Measurements from ENCODE around the gene YARS1.

The YARS1 gene

GRCh38 chr1:32817159-32817814 lies at the start of gene YARS1, which contains the start of gene S100PBP:
TSS of gene YARS1 (minus strand) at chr1:32817358. CDS start at chr1:32817244, 114 bp downstream.
TSS of gene S100PBP (plus strand) at chr1:32817653. CDS start at chr1:32826100, 8,447 bp downstream.
- peak; percentile 87 for DNase-seq (ENCODE audit: low read depth, low spot score)

DNA sequence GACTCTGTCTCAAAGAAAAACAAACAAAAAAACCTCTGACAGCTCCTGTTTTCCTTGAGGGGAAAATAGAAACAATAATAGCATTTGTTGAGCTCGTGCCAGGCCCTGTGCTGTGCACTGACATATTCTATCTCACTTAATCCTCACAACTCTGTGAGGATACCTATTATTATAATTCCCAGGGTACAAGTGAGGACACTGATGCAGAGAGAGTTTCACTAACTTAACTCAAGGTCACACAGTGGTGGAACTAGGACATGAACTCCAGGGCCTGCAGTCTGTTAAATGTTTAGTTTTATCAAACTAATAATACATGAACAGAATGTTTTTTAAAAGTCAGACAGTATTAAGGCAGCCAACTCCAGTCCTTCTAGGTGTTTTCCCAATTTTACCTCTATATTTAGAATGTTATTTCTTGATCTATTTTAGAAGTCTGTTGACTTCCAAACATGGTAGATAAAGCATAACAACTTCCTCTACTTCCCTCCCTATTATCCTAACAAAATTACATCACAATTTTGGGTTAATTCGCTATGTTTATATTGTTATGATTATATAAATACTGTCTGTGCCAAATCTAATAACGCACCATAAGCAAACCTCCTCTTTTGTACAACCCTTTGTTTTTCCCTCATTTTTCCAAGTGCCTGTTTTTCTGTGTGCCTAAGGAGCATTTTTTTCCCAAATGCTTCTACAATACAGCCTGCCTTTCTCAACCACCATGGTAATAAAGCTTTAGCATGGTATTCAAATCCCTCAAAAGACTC lies 48.7 kb upstream of the YARS1 start:
- DNase-seq (ENCODE audit: low read depth, low spot score): no peak

GRCh38 chr1:32864375-32865019 lies 47.3 kb upstream of the YARS1 start:
- no peak for DNase-seq (ENCODE audit: low read depth, low spot score)

GRCh38 chr1:32863881-32864245 lies 46.7 kb upstream of the YARS1 start:
- no peak for DNase-seq (ENCODE audit: low read depth, low spot score)

DNA sequence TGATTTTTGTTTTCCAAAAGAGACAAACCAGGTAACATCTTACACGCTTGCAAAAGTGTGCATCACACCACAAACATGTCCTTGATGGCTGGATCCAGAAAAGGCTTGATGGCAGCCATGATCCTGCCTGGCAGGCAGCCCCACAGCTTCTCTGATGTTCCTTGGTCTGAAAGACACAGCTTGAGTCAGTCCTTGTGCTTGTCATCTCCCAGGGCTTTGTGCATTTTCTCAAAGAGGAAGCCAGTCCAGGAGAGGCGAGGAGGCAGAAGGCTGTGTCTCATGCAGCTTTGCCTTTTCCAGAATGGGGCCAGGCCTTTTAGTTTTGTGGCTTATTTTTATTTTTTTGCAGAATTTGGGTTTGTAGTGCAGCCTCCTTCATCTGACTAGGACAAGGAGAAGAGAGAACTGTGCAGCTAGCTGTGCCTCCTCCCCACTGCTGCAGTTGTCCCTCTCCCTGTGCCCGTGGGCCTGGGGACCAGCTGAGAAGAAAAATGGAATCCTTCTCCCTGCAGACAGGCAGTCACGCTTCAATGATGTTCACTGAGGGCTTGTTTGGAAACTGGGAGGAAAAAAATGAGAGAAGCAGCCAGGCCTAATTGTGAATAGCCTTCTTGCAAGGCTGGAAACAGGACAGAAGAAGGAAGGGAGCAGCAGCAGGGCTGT lies 46.2 kb upstream of the YARS1 start:
- no peak for DNase-seq (ENCODE audit: low read depth, low spot score)

GRCh38 chr1:32861904-32862695 lies 44.9 kb upstream of the YARS1 start:
- DNase-seq (ENCODE audit: low read depth, low spot score): no peak

- no peak for DNase-seq (ENCODE audit: low read depth, low spot score)
Measured at GRCh38 chr1:32860566-32860965, 43.4 kb upstream of the YARS1 start.

DNA sequence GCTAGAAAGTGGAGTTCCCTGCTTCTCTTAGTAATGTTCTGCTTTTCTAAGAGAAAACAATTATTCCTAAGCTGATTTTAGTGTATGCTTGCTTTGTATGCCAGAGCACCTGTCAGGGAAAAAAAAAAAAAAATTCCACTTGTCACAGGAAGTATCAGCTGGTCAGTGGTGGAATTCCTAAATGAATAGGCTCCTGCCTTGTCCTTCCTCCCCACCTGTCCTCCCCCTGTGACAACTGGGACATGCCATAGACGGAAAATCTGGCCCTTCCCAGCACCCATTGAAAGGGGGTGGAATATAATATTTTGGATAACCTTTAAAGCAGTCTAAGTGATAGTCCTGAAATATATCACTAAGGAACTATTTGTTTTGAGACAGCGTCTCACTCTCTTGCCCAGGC lies 42.8 kb upstream of the YARS1 start:
- no peak for DNase-seq (ENCODE audit: low read depth, low spot score)

GRCh38 chr1:32858791-32859190 lies 41.6 kb upstream of the YARS1 start:
- DNase-seq (ENCODE audit: low read depth, low spot score): no peak

DNA sequence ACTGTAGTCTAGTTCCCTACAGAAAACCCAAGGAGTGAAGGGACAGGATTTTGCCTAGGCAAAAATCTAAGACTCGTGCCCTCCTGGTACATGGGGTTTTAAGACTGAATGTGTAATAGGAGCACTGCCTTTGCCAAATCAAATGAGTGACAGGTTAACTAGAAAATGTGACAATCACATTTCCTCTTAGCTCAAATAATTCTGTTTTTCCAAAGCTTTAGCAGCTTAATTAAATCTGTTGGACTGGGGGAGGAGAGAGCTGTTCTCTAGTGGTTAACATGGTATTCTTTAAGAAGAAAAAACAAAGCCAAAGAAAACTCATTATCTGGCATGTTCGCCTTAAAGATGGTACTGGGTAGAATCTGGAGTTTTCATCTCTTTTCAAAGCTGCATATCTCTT lies 41.0 kb upstream of the YARS1 start:
- no peak for DNase-seq (ENCODE audit: low read depth, low spot score)

DNA sequence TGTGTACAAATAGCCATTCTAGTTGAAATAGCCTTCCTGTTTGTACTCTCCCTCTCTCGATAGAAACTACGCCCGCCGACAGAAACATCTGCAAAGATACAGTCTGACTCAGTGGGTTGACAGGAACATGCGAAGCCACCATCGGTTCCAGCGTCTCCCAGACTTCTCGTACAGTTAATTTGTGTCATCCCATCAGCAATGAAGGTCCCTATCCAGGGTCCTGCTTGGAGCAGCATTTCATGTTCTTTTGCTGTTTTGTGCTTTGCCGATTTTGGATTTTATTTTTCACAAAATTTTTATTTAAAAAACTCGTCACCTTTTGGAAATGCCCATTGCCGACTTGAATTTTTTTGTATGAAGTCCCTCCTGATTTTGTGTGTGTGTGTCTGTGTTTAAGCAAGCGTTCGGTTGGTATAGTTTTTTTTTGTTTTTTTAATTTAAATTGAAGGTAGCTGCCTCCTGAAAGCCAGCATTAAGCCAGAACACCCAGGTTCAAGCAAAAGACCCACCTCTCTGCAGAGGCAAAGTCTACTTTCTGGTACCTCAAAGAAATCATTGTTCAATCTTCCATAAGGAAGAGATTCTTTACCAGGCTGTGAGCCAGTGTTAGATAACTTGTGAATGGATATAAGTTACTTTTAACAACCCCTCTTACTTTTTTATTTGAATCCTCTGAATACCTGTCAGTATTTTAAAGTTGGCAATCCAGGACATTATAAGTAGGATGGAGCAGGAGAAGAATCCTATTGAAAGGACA lies 38.9 kb upstream of the YARS1 start:
- no peak for DNase-seq (ENCODE audit: low read depth, low spot score)

- no peak for DNase-seq (ENCODE audit: low read depth, low spot score)
Measured at GRCh38 chr1:32848354-32849063, 31.4 kb upstream of the YARS1 start.

DNA sequence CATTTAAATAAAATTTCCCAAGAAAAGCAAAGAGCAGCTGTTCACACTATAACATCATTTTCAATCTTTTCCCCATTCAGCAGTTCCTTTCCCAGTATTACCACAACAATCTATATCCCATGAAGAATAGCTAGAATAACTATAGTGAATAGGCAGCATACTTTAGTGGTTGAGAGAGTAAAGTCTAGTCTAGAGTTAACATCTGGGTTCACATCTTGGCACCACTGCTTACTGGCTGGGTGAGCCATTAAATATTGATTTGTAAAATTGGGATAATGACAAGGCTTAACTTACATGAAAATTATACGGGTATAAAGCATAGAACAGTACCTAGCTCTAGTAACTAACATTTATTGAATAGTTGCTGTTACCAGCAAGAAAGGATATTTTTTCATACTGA lies 14.7 kb upstream of the YARS1 start:
- DNase-seq (ENCODE audit: low read depth, low spot score): no peak

DNA sequence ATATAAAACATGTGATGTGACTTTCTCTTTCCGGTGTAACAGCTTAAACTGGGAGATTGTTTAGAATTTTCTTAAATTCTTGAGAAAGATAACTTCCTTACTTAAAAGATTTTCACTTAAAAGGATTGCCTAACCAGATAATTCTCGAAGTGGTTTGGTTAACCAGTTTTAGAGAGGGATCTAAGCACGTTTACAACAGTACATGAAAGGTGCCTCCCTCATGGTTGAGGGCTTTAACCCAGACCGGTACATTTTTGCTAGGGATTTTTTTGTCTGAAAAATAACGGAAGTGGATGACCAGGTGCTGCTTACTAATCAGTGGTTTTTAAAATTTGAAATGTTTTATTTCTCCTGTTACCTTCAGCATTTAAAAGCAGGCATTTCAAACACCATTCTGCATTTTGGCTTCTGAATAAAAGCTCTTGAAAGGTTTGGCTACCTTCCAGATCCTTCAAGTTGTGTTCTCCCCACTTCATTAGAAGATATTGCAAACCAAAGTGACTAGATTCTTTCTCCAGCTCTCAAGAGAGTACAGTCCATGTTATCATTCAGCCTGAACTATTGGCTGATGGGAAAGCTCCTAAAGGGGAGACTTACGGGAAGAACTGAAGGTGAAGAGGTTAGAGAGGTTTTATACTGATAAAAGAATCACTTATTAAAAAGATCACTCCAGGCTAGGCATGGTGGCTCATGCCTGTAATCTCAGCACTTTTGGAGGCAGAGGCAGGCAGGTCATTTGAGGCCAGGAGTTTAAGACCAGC lies 13.1 kb upstream of the YARS1 start:
- no peak for DNase-seq (ENCODE audit: low read depth, low spot score)

DNA sequence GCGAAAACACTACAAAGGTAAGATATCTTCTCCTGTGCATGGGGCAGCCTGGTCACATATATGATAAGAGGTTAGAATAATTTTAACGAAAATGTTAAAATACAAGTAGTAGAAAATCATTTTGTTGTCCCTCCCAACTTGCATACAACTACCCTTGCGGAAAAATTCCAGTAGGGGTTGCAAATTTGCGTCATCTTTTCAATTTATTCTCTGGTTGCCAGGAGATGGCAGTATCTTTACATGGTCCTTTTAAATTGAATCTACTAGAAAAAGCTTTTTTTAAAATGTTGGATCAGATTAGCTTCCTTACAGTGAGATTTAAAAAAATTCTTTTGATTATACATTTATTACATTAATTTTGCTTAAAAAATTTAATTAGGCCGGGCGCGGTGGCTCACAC lies 11.2 kb upstream of the YARS1 start:
- DNase-seq (ENCODE audit: low read depth, low spot score): no peak

DNA sequence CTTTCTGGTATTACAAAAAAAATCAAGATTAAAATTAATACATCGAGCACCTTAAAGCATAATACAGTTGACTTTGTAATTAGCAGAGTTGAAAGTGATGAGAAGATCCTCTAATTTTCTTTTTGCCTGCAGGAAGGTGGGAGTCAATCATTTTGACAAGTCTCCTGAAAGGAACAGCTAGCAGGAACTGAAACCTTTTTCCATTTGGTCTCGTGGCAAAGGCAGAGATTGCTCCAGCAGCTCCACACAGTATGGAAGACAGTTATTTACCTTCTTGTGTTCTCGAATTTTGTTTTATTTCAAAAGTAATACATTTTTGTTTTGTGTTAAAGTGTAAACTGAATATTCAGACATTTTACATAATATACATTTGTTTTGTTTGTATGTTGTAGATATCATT lies 8.0 kb upstream of the YARS1 start:
- DNase-seq (ENCODE audit: low read depth, low spot score): no peak

DNA sequence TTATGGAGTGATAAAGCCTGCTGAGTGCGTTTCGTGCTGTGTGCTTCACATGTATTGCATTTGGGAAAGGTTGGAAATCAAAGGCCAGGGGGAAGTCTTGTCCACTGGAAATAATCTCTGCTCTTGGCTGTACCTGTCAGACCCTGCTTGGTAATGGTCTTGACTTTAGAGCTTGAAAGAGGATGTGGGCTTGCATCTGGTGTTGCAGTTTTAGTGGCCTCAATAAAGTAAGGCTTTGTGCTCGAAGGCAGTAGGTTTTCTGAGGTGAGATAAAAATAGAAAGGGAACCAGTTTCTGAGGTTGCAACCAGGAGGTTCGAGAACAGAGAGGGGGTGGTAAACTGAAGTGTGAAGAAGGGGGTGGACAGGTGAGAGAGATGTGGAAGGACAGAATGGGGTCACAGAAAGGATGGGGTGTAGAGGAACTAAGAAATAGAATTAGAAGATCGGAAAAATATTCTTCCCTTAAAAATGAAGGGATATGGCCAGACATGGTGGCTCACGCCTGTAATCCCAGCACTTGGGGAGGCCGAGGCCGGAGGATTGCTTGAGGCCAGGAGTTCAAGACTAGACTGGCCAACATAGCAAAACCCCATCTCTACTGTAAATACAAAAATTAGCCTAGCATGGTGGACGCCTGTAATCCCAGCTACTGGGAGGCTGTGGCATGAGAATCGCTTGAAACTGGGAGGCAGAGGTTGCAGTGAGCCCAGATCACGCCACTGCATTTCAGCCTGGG lies 1.8 kb upstream of the YARS1 start:
- no peak for DNase-seq (ENCODE audit: low read depth, low spot score)

Measured in iPS DF 19.7 (cell line).